Lower leg skin (tissue), 4 donors: ENCODE results near the gene ZCCHC24. TPM values are rescaled to one million over a fixed set of nuclear protein-coding genes. Genes with fewer than 3 reads are reported as not detected.
A peak's percentile ranks its signal among the peaks of the same experiment; 100 is the strongest.

ENCODE experiments used
- DNase-seq, 2 donors: peaks; one replicate each; pipeline ENCODE4 v3.0.0-alpha.2; 2019; ENCODE audit warnings: low spot score in 2 of 2
- H3K4me3 ChIP-seq: fragments of 200-600 bp; sonication (generic); 2 replicates; pipeline ENCODE4 v1.5.1; 2017; ENCODE audit warnings: mild to moderate bottlenecking, low read depth; ENCODE audit not compliant: poor library complexity, severe bottlenecking
- POLR2A ChIP-seq, 2 donors: fragments of 450-650 bp; IDR thresholded peaks; one replicate each; pipeline ENCODE4 v1.6.1; 2016 to 2017; ENCODE audit warnings: antibody characterized with exemption in 2 of 2, mild to moderate bottlenecking in 1 of 2, moderate library complexity in 1 of 2
- WGBS, 2 donors: methylation state at CpG; one replicate each; pipeline ENCODE4 v1.1.5; 2018; 5-methylcytosine and 5-hydroxymethylcytosine counted together
- intact Hi-C: fragments of 100-400 bp; cut with DNase I; formaldehyde crosslinking; loops from one replicate; pipeline ENCODE4 v1.15.0; 2023; ENCODE audit warnings: low total_unique reads
- total RNA-seq, 4 donors: library from RNA; depleted of rRNA; stranded (reverse); fragments of >200 nt; gene quantifications; one replicate each; pipeline ENCODE4 v1.1.0, GENCODE V29; 2016
- TF ChIP-seq, protein P1 (sequence below), 3 donors: fragments of 450-650 bp; IDR thresholded peaks; one replicate each; pipeline ENCODE4 v1.5.1; 2016; ENCODE audit warnings: antibody characterized with exemption in 3 of 3, mild to moderate bottlenecking in 3 of 3, moderate library complexity in 2 of 3

Gene ZCCHC24
- total RNA-seq, 4 donors from 2014 or later: 9.9 to 16.8 (median 13.1) TPM

DNA sequence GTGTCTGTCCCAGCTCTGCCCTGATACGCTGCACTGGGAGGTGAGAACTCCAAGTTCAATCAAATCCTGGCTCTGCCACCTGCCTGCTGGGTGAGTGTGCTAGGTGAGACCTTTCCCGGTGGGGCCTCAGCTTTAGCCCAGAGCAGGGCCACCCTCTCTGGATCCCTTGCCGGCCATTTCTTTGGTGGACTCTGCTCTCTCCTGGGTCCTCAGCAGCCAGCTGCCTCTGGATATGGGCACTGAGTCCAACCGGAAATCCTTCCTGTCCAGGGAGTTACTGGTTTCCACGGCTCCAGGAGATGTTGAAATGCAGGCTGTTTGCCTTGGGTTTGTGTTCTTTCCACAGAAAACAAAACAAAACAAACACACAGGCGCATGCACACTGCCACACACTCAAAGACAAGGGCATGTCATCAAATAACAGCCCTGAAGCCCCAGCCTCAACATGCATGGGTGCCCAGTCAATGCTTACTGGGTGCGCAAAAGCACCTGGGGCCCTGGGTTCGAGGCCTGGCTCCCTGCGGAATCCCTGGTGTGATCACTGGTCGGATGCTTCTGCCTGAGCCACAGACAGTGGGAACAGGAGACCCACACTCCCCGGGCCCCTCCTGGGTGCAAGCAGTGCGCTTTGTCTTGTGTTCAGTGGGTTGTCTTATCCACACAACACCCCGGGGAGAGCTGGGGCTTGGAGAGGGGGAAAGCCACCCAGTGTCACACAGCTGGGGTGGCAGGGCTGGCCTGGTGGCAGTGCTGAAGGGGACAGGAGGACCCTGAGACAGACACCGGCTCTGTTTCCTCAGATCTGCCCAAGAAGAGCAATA is 65.1 kb downstream of the ZCCHC24 start:
- WGBS, 2 donors: 60 to 62% methylated on average over 10 to 14 of the region's 14 CpGs
- no peak overlapping the region for H3K4me3 ChIP-seq
- TF ChIP-seq, protein P1, sequence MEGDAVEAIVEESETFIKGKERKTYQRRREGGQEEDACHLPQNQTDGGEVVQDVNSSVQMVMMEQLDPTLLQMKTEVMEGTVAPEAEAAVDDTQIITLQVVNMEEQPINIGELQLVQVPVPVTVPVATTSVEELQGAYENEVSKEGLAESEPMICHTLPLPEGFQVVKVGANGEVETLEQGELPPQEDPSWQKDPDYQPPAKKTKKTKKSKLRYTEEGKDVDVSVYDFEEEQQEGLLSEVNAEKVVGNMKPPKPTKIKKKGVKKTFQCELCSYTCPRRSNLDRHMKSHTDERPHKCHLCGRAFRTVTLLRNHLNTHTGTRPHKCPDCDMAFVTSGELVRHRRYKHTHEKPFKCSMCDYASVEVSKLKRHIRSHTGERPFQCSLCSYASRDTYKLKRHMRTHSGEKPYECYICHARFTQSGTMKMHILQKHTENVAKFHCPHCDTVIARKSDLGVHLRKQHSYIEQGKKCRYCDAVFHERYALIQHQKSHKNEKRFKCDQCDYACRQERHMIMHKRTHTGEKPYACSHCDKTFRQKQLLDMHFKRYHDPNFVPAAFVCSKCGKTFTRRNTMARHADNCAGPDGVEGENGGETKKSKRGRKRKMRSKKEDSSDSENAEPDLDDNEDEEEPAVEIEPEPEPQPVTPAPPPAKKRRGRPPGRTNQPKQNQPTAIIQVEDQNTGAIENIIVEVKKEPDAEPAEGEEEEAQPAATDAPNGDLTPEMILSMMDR (IDR thresholded peaks at IDR 0.05): no peak
- no peak for TF ChIP-seq POLR2A (IDR thresholded peaks at IDR 0.05)
- intact Hi-C loops: no loop called here
- DNase-seq: peak in 1 of 2 donors; percentile 91

DNA sequence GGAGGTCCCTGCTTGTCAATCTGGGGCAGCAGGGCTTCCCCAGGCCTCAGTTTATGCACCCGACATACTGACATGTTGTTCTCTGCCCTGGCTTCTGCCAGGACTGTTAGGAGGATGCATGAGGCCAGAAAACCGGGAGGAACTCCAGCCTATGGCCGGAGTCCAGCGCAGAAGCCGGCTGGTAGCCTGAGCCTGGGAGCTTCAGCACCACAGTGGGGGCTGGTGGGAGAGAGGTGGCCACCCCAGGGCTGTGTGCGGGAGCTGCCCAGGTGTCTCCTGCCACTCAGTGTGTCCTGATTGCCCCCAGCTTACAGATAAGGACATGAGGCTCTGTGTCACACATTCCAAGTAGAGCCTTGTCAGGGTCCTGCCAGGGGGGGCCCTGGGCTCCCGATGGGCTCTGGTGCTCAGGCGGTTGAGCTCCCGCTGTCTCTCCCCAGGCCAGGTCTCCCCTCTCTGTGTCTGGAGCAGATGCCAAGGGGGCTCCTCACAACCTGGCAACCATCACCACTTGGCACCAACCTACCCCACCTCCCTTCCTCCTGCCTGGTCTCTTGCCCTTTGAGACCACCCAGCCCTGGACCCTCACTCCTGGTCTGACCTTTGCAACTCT is 65.8 kb downstream of the ZCCHC24 start:
- WGBS, 2 donors: 66 to 67% methylated on average over 9 of the region's 9 CpGs
- intact Hi-C loops: no loop called here
- TF ChIP-seq, protein P1 (IDR thresholded peaks at IDR 0.05): no peak
- no peak for TF ChIP-seq POLR2A (IDR thresholded peaks at IDR 0.05)
- DNase-seq: peak in 1 of 2 donors; percentile 87
- no peak overlapping the region for H3K4me3 ChIP-seq

DNA sequence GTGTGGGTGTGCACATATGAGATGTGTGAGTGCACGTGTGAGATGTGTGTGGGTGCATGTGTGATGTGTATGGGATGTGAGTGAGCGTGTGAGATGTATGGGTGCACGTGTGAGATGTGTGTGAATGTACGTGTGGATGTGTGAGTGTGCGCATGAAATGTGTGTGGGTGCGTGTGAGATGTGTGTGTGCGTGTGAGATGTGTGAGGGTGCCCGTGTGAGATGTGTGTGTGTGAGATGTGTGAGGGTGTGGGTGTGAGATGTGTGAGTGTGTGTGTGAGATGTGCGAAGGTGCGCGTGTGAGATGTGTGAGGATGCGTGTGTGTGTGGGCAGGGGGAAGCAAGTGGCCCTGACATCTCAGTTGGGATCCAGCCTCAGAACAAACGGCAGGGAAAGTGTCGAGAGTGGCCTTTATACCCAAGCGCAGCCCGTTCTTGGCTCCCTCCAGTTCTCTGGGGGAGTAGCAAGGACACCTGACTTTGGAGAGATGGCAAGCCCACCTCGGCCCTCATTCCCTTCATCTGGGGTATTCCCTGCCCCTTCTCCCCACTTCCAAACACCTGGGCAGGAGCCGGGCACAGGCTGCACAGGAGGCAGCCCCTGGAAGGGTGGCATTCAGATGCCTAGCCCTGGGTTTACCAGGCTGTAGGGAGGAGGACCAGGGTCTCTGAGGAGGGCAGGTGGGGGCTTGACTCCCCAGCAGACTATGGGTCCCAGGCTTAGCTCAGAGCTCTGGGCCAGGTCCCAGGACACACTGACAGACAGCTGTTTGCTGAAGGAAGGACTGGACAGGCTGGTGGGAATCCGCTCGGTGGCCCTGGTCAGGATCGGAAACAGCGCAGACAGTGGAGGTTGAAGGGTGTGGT is 66.5 kb downstream of the ZCCHC24 start:
- 79 to 85% methylated on average over 19 to 22 of the region's 22 CpGs for WGBS, 2 donors
- no peak for TF ChIP-seq POLR2A (IDR thresholded peaks at IDR 0.05)
- TF ChIP-seq, protein P1 (IDR thresholded peaks at IDR 0.05): no peak
- peak in 1 of 2 donors; percentile 72 for DNase-seq
- intact Hi-C loops: no loop called here
- no peak overlapping the region for H3K4me3 ChIP-seq

DNA sequence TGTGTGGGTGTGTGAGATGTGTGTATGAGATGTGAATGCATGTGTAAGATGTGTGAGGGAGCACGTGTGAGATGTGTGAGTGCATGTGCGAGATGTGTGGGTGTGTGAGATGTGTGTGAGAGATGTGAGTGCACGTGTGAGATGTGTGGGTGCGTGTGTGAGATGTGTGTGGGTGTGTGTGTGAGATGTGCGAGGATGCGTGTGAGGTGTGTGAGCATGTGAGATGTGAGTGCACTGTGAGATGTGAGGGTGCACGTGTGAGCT is 67.1 kb downstream of the ZCCHC24 start:
- H3K4me3 ChIP-seq: no peak overlapping the region
- TF ChIP-seq POLR2A (IDR thresholded peaks at IDR 0.05): no peak
- TF ChIP-seq, protein P1 (IDR thresholded peaks at IDR 0.05): no peak
- WGBS, 2 donors: 90 to 93% methylated on average over 7 of the region's 7 CpGs
- peak in 1 of 2 donors; percentile 68 for DNase-seq
- intact Hi-C loops: no loop called here

DNA sequence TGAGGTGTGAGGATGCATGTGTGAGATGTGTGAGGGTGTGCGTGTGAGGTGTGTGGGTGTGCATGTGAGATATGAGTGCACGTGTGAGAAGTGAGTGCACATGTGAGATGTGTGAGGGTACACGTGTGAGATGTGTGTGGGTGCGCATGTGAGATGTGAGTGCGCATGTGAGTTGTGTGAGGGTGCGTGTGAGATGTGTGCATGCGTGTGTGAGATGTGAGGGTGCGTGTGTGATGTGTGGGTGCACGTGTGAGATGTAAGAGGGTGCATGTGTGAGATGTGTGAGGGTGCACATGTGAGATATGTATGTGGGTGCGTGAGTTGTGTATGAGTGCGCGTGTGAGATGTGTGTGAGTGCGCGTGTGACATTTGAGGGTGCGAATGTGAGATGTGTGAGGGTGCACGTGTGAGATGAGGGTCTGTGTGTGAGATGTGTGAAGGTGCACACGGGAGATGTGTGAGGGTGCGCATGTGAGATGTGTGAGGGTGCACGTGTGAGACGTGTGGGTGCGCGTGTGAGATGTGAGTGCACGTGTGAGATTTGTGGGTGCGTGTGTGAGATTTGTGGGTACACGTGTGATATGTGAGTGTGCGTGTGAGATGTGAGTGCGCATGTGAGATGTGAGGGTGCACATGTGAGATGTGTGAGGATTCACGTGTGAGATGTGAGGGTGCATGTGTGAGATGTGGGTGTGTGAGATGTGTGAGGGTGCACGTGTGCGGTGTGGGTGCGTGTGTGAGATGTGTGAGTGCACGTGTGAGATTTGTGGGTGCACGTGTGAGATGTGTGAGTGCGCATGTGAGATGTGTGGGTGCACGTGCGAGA is 67.7 kb downstream of the ZCCHC24 start:
- no peak overlapping the region for H3K4me3 ChIP-seq
- DNase-seq: peak in 1 of 2 donors; percentile 37
- intact Hi-C loops: no loop called here
- 92 to 93% methylated on average over 36 of the region's 36 CpGs for WGBS, 2 donors
- TF ChIP-seq, protein P1 (IDR thresholded peaks at IDR 0.05): no peak
- TF ChIP-seq POLR2A (IDR thresholded peaks at IDR 0.05): no peak
